Dedifferentiated amniotic fluid mesenchymal stem cell (primary cell): Measurements from ENCODE around the gene RASAL2.
"Not testable (repeated sequence)": the region's sequence is repeated elsewhere in the genome, so short reads cannot be mapped to it uniquely, and the experiment has no call there.

Experiments
- DNase-seq: peaks from one replicate; pipeline ENCODE4 v3.0.0-alpha.2; 2016; ENCODE audit errors: extremely low spot score

The RASAL2 gene

DNA sequence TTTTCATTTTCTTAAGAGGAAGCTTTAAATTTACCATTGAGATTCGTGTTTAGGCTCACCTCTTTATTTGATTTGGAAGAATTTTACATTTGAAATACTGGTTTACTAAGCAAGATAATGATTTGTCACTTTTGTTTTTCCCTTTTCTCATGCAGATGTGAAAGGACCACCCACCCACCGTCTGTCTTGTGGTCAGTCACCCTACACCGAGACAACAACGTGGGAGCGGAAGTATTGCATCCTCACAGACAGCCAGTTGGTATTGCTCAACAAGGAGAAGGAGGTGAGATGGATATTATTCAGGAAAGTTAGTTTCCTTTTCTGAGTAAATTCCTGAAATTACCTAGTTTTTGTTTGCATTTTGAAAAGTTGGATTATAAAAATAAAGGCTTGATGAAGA is 189.5 kb downstream of the RASAL2 start:
- no peak for DNase-seq

DNA sequence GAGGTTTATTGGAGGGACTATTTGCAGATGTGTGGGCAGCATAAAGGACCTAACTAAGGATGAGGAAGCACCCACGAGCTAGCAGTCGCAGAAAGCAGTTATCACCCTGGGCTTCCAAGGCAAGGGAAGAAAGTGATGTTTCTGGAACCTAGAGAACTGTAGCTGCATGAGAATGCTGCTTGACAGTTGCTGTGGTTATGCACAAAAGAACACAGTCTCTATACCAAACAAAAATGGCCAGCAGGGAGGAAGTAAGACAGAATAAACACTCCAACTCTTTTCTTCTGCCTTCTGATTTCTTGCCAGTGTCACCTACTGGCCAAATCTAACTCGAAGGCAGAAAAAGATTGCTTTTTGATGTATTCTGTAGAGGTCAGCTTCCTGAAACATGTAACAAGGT is 190.2 kb downstream of the RASAL2 start:
- no peak for DNase-seq

DNA sequence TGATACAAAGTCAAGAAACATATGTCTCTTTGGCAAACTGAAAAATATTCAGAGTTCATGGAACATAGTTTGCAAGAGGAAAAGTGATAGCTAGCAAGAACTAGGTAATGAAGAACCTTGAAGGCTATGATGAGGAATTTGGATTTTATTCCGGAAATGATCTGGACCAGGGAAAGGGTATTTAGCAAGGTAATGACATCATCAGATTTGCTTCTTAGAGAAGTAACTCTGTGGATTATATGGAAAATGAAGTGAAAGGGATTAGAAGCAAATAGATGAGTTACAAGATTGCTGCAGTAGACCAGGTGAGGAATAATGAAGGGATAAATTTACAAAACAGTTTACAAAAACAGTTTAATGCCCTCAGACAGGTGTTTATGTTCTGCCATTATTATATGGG is 197.3 kb downstream of the RASAL2 start:
- no peak for DNase-seq

DNA sequence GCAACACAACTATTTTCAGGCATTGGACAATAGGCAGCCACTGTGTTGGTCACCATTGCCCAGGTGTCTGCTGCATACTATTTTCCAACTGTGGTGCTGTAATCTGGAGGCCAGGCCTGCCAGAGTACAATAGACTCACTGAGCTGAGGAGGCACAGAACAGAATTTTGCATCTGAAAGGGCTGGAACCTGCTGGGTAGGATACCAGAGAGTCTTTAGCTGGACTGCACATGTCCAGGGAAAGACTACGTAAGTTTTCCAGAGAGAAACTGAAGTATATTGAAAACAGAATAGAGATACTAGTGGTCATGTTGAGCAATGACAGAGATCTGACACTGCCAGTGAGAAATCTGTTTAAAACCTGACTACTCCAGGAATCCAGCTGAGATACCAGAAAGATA is 200.8 kb downstream of the RASAL2 start:
- no peak for DNase-seq

DNA sequence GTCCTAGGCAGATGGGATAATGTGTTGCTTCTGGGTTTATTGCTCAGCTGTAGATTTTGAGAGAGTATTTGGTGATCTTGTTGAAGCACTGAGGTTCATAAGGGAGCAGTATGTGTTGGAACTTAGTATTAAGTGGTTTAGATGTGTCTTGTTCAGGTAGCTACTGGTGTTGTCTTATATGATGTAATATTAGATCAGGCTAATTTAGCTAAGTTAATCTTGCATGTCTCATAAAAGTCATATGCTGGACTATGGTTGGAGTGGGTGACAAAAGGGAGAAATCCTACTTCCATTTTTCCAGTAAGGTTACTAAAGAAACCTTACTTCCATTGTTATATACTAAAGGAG is 206.4 kb downstream of the RASAL2 start:
- no peak for DNase-seq

DNA sequence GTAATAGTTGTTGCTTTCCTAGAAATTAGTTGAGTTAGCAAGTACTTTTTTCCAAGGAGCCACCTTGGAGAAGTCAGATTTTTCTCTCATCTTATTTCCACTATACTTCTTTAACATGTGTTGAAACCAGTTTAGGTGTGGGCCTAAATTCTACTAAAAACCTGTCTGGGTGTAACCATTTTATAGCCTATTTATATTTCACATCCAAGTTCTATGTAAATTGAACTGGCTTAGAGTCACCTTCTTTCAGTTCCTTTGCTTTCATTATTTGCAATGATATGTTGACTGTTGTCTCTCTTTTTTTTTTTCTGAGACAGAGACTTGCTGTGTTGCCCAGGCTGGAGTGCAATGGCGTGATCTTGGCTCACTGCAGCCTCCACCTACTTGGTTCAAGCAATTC is 207.2 kb downstream of the RASAL2 start:
- DNase-seq, result no peak

DNA sequence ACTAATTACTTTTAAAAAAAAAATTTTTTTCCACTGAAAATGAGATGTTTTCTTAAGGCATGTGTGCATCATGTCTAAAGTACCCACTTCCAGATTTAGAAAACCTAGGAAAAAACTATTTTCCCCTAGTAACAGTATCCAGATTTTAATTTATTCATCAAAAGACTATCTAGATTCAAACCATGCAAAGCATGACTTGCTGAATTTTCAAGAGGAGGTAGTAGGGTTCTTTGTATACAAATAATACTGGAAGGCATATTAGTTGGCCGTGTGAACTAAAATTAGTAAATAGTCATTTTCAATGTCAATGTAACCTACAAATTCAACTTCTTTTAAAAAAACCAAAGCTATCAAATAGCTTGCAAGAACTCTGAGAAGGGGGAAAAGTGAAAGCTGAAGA is 213.4 kb downstream of the RASAL2 start:
- no peak for DNase-seq

DNA sequence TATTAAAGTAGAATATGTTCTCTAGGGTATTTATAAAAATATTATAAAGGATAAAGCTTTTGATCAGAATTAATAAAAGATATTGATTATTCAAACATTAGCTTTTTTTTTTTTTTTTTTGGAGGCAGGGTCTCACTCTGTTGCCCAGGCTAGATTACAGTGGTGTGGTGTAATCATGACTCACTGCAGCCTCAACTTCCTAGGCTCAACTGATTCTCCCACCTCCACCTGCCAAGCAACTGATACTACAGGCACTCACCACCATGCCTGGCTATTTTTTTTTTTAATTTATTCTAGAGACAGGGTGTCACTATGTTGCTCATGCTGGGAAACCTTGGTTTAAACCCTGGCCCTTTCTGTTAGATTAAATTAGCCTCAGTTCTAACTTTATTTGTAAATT is 214.5 kb downstream of the RASAL2 start:
- no peak for DNase-seq

DNA sequence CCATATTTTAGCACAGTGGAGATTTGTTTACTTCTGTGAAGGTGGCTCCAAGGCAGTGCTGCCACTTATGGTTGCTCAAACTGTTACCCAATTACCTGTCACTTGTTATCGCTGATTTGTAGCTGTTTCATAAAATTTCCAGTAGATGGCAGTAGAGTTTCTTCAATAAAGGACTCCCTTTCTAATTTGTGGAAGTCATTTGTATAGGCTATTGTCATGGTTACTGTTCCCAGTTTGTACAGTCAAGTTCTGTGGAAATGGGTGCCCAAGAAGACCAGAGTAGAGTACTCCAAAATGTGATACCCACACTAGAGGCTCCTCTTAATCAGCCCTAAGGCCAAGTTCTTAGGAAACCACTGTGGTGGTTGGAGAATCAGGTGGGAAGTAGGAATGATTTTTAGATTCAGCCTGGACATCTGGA is 216.8 kb downstream of the RASAL2 start:
- DNase-seq, result peak; percentile 94

DNA sequence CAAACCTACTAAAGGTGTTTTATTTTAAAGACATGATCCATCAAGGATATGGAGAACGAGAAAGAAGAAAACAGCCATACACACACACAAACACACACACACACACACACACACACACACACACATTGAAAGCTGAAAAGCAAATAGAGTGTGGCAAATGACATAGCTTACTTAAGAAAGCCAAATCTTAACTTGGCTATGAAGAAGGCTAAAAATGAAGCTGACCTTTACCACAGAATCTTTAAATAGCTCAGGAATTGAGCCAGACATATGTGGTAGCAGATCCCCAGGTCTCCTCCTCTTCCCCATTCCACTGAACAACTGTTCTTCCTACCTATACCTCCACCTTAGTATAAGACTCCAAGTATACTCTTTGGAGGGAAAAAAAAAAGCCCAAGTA is 217.3 kb downstream of the RASAL2 start:
- no peak for DNase-seq

DNA sequence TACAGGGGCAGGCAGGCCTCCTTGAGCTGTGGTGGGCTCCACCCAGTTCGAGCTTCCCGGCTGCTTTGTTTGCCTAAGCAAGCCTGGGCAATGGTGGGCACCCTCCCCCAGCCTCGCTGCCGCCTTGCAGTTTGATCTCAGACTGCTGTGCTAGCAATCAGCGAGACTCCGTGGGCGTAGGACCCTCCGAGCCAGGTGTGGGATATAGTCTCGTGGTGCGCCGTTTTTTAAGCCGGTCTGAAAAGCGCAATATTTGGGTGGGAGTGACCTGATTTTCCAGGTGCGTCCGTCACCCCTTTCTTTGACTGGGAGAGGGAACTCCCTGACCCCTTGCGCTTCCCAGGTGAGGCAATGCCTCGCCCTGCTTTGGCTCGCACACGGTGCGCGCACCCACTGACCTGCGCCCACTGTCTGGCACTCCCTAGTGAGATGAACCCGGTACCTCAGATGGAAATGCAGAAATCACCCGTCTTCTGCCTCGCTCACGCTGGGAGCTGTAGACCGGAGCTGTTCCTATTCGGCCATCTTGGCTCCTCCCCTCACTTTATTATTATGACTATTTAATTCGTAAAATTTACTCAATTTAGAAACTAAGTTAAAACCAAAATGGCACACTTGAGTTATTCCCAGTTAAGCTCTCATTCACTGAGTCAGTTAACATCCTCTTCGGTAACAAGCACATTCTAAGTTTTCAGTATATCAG is 226.5 kb downstream of the RASAL2 start:
- DNase-seq, result not testable (repeated sequence)

DNA sequence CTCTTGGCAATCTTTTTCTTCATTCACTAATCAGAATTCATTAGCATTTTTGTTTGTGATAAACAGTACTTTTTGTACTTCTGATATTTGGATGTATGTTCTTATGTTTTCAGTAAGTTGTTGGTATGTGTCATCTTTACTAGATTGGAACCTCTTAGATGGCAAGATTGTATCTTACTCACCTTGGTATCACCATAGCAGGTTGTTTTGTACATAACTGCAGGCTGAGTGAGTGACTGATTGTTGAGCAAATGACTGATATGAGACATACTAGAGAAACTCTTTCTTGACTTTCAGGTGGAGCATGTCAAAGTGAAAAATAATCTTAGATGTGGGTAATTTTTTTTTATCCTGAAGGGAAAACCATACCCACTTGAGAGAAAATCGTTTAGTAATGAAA is 229.2 kb downstream of the RASAL2 start:
- no peak for DNase-seq

DNA sequence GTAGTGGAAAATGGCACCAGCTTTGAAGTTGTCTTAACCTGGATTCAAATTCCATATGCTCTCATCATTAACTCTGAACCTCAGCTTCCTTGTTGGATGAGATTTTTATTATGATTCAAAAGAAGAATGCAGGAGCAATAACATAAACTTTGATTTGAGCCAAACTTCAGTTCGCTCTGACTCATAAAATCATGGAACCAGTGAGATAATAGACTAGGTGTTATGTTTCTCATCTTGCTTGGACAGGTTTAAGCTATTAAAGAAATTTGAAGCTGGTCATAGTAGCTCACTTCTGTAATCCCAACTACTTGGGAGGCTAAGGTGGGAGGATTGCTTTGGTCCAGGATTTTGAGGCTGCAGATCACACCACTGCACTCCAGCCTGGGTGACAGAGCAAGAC is 230.1 kb downstream of the RASAL2 start:
- no peak for DNase-seq

DNA sequence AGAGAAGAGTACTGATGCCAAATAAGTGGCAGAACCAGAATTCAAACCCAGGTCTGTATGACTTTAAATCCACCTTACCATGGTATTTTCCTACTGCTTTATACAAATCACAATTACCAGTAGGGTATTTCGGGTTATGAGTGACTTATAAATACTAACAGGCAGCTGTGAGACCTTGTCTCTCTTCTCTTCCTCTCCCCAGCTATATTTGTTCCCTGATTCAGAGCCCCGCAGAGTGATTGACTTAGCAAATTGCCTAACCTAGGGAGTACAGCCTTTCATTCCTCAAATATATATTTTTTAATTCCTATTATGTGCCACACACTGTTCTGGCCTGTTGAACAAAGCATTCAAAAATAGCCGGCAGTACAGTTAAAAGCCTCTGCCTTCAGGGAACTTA is 234.8 kb downstream of the RASAL2 start:
- no peak for DNase-seq

DNA sequence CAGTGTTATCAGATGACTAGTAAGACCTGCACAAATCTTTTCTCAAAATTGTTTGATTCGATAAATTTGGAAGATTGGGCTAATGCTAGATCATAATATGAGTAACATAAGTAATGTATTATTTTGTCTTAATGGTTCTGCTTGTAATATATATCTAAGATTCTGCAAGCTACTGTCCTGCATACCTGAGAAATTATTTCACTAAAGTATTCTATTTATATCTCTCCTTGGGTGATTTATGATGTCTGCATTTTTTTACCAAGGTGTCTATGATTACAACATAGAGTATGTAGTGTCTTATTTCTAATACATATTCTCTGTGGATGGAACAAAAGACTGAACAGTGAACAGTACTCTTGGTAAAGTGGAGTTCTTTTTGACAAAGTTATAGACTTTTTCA is 236.2 kb downstream of the RASAL2 start:
- DNase-seq, result no peak

DNA sequence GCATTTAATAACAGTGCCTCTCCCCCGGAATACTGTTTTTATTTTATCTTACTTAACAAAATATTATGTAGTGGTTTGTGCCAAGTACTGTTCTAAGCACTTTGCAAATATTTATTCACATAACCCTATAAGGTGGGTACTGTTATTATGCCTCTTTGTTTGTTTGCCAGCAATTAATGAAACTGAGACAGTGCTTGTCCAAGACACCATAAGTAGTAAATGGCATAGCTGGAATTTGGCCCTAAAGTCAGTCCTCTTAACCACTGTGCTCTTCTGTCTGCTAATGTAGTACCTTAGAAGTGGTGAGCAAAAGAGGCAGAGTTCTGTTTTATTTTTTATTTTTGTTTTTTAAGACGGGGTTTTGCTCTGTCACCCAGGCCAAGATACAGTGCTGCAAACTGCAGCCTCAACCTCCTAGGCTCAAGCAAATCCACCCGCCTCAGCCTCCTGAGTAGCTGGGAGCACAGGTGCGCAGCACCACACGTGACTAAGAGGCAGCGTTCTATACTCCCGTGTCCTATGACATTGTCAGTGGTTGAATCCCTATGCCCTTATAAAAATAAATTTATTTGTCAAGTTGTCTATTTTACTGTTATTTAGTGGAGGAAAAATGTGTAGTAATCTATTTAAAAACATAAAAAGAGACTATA is 237.1 kb downstream of the RASAL2 start:
- no peak for DNase-seq

DNA sequence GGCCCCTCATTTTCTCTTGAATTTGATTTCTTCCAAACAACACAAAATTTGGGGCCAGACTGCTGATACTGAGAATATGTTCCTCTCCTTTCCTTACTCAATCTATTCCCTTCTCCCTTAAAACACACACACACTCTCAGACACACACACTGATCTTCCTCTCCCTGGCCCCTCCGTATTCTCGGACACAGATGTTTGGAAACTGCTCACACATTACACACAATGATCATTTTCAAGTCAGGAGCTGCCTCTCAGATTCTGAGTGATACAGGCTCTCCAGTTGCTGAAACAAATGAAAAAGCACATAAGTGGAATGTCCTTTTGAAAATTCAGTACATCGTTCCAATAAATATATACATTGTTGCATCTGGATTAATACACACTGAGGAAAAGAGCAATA is 241.5 kb downstream of the RASAL2 start:
- no peak for DNase-seq

DNA sequence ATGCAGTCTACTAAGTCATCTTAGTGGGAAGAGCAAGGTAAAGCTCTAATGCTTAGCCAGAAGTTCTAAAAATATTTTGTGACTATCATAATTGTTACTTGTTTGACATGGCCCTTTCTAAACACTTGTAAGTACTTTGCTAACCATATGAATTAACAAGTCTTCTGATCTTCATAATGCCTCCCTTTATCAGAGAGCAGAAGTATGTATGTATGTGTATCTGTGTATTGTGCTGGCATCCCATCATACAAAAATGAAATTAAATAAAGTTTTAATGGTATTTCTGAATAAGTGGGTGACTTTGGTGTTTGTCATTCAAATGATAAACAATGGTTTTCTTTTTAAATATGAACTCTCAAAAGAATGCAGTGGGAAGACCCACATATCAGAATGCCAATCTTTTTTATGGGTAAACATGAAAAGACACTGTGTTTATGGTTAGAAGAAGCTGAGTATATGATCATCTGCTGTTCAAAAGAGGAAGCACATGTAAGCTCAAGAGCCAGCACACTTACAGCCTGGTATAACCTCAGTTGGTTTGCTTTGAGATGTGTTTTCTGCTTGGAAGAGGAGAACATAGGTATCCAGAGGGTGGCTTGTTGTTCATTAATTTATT is 243.3 kb downstream of the RASAL2 start:
- DNase-seq, result no peak

DNA sequence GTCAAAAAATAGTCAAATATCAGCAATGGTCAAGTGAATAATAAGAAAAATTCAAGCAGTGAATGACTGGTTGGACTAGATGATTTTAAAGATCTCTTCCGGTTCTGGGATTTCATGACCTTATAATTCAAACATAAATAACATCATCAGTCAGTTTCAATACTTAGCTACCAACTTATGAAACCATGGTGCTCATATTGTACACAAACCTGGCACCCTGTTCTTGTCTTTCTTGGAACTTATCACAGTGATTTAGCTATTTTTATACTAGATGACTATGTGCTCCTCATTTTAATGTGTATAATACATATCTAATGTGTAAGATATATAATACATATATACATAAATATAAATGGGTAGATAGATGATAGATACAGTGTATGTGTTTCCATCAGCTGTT is 245.9 kb downstream of the RASAL2 start:
- no peak for DNase-seq

DNA sequence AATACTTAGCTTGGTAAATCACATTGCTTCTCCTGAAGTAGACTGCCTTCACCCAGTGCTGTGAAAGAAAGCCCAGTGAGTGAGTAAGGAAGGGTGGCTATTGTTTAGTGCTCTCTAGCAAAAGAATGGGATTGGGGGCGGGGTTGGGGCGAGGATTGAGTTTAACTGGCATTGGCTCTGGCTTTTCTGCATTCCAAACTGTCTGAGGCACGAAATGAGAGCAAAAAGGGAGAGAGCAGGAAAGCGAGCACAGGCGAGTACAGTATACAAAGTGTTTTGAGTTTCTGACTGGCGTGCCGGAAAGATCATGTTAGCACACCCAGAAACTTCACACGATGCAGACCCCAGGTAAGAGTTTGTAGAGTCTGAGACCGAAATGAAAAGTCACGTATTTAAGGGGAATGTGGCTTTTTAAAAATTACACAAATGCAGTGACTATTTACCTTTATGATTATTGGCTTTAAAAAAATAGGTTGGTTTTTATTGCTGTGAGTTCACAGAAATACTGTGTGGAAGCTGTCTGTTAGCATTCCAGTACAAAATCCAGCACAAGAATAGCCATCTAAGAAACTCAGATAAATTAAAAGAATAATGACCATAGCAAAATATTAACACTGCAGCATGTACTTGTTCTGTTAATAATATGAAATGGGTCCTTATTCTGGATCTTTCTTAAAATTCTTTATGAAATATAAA is 247.5 kb downstream of the RASAL2 start:
- peak; percentile 92 for DNase-seq

DNA sequence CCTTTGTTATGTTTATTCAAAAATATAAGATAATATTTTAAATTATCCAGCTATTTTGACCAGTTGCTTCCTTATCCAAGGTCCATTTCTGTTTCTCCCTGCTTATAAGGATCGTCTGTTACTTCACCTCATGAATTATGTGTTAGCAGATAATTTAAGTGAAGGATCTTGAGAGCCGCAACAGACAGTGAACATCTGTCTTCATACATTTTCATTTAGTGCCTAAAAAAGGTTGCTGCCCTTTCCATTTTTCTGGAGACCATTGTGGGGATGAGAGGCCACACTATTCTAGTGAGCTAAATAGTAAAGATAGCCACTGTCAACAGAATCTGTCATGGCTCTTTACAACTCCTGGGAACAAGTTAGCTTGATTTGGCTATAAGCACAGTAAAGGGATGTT is 248.8 kb downstream of the RASAL2 start:
- no peak for DNase-seq

DNA sequence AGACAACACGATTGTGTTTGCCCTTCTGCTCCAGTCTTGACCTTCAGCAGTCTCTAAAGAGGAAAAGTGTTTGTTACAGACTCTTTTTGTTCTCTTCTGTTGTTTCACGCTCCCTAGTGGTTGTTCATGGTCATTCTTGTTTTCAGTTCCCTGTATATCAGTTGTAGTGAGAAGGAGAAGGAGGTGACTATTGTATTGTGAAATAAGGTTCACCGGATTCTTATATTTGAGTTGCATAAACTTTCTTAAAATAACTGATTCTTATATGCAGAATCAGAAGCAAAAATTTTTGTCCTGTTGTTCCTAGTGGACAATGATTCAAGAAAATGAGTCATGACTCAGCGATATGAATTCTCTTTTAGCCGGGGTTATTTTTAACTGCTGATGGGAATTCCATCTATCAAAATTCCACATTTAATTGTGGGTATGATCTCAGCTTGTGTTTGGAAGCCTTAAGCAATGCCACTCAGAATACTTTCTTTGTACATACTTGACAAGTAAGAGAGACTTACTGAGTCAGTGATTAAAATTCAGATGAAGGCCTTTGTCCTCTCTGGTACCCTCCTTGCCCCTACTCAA is 250.7 kb downstream of the RASAL2 start:
- peak; percentile 93 for DNase-seq

DNA sequence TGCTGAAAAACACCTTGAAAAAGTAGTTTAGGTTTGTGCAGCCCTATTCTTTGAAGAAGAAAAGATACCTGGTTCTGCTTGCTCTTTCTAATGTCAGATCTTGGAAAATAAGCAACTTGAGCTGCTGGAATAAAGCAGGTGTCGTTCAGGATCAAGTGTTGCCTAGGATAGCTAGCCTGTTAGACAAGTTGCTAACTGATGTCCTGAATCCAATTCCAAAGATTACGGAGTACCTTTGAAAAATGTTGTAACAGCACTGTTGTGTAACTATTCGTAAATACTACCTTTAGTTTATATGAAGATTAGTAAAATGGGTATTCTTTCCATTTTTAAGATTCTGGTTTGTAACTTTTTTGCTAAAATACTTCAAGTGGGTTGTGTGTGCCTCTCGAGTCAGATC is 251.3 kb downstream of the RASAL2 start:
- no peak for DNase-seq
